Mesendoderm (in vitro differentiated cells): ENCODE measurements around the gene SNRPA. TPM values are rescaled to one million over a fixed set of nuclear protein-coding genes. Genes with fewer than 3 reads are reported as not detected.

ENCODE experiments used
- DNase-seq: peaks from one replicate; pipeline ENCODE4 v3.0.0; 2013
- H2AK5ac ChIP-seq: 2 replicates; pipeline ENCODE4 v1.6.1; 2013; ENCODE audit warnings: low read length, inconsistent platforms
- H2BK120ac ChIP-seq: 2 replicates; pipeline ENCODE4 v1.6.1; 2013; ENCODE audit warnings: low read depth, mild to moderate bottlenecking, low read length, moderate library complexity, mixed read lengths
- H2BK15ac ChIP-seq: replicated peaks from 2 replicates; pipeline ENCODE4 v1.6.1; 2013; ENCODE audit warnings: low read depth, mild to moderate bottlenecking, moderate library complexity
- H2BK5ac ChIP-seq: 2 replicates; pipeline ENCODE4 v1.6.1; 2013; ENCODE audit warnings: low read length, inconsistent platforms
- H3K18ac ChIP-seq: 2 replicates; pipeline ENCODE4 v1.6.1; 2013; ENCODE audit warnings: mild to moderate bottlenecking, low read length, mixed read lengths
- H3K23ac ChIP-seq: one replicate; pipeline ENCODE4 v1.6.1; 2013; ENCODE audit warnings: low read length
- H3K27ac ChIP-seq: 2 replicates; pipeline ENCODE4 v1.5.1; 2013; ENCODE audit warnings: low read depth, mild to moderate bottlenecking, inconsistent platforms, low read length, moderate library complexity
- H3K27me3 ChIP-seq: 2 replicates; pipeline ENCODE4 v1.6.1; 2013; ENCODE audit warnings: low read length, control low read depth, mild to moderate bottlenecking, inconsistent platforms; ENCODE audit not compliant: insufficient read depth, poor library complexity
- H3K36me3 ChIP-seq: 2 replicates; pipeline ENCODE4 v1.6.1; 2013; ENCODE audit warnings: low read length, inconsistent platforms; ENCODE audit not compliant: control insufficient read depth, insufficient read depth
- H3K4ac ChIP-seq: one replicate; pipeline ENCODE4 v1.6.1; 2013; ENCODE audit warnings: low read depth, mild to moderate bottlenecking, low read length, moderate library complexity
- H3K4me1 ChIP-seq: 2 replicates; pipeline ENCODE4 v1.6.1; 2013; ENCODE audit warnings: low read depth, low read length, inconsistent platforms; ENCODE audit not compliant: control insufficient read depth
- H3K4me2 ChIP-seq: 2 replicates; pipeline ENCODE4 v1.6.1; 2013; ENCODE audit warnings: low read length
- H3K4me3 ChIP-seq: 2 replicates; pipeline ENCODE4 v1.5.1; 2013; ENCODE audit warnings: mild to moderate bottlenecking, low read length
- H3K56ac ChIP-seq: one replicate; pipeline ENCODE4 v1.6.1; 2013; ENCODE audit warnings: low read length
- H3K79me1 ChIP-seq: 2 replicates; pipeline ENCODE4 v1.6.1; 2013; ENCODE audit warnings: low read length, inconsistent platforms
- H3K79me2 ChIP-seq: 2 replicates; pipeline ENCODE4 v1.6.1; 2013; ENCODE audit warnings: mild to moderate bottlenecking, low read length; ENCODE audit not compliant: control insufficient read depth, insufficient read depth
- H3K9ac ChIP-seq: 2 replicates; pipeline ENCODE4 v1.6.1; 2013; ENCODE audit warnings: low read length, inconsistent platforms
- H4K5ac ChIP-seq: one replicate; pipeline ENCODE4 v1.6.1; 2013; ENCODE audit warnings: low read length
- H4K8ac ChIP-seq: one replicate; pipeline ENCODE4 v1.6.1; 2013; ENCODE audit warnings: low read depth, mild to moderate bottlenecking, control low read depth, low read length, moderate library complexity
- WGBS: extraction: QIAGEN DNeasy Blood & Tissue Kit; methylation state at CpG from one replicate; pipeline ENCODE4 v1.1.7; 2013; ENCODE audit warnings: low lambda C conversion rate, missing lambda C conversion rate; ENCODE audit not compliant: insufficient coverage; ENCODE audit errors: extremely low coverage; 5-methylcytosine and 5-hydroxymethylcytosine counted together
- polyA plus RNA-seq, 2 experiments: library from polyadenylated mRNA; stranded (reverse); fragments of 200-250 nt; gene quantifications; one replicate each; pipeline ENCODE4 v1.2.3, GENCODE V29; 2013

The SNRPA gene
- 226 TPM for polyA plus RNA-seq (2013, experiment 1 of 2)
- 225 TPM for polyA plus RNA-seq (2013, experiment 2 of 2)

DNA sequence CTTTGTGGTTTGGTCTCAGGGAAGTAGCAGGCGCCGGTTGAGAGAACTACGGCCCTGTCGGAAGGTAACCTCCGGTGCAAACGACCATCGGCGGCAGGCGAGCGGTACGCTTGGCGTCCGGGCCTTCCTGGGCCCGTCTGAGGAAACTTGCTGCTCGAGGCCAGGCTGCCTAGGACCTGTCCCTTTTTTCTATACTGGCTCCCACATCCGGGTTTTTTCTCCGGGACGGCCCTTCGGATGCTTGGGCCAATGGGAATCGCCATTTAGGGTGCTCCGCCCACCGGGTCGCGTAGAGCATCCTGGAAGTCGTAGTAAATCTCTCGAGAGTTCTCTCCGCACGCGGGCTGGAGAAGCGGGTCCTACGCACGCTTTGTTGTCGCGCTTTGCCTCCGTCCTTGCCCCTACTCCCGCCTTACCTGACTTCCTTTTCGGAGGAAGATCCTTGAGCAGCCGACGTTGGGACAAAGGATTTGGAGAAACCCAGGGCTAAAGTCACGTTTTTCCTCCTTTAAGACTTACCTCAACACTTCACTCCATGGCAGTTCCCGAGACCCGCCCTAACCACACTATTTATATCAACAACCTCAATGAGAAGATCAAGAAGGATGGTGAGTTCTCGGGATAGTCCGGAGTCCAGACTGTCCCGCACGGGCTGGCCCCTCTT is at the start of gene SNRPA:
Gene SNRPA (plus strand): TSS at position 330 of the 664 bp plus-strand sequence. CDS start 206 bp downstream, at position 536.
- no CpG with 5 or more reads among the region's 46 CpGs for WGBS
- peaks cover 2% of the 10 kb centered on the region for H3K36me3 ChIP-seq
- H4K5ac ChIP-seq = peak within 1 kb of the TSS; percentile 100

DNA sequence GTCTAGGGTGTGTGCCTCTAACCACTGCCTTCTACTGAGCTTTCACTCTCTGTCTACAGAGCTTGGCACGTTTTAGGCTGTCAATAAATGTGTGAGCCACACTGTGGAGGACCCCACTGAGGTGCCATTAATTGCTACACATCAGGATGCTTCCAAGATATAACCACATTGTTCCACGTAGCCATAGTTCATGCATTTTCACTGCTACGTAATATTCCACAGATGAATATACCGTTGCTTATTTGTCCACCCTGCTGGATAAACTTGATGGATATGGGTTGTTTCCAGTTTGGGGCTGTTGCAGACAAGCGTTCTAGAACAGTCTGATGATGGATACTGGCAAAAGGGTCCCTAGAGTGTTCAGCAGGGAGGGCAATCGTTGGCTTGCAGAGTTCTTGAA is 49.2 kb upstream of the SNRPA start:
- Histone ChIP-seq H2AK5ac (no peak overlapping the region), H3K79me2 (no peaks in the 10 kb centered on the region), H2BK5ac (no peak overlapping the region), H3K4me1 (peaks cover 1% of the 10 kb centered on the region), H3K27ac (no peak overlapping the region), H3K79me1 (no peaks in the 10 kb centered on the region), H3K4me2 (no peak overlapping the region), H4K8ac (no peak overlapping the region), H2BK120ac (no peak overlapping the region), H2BK15ac (no peak overlapping the region), H3K4ac (no peak overlapping the region), H3K9ac (no peak overlapping the region), H3K27me3 (no peaks in the 10 kb centered on the region), H3K4me3 (no peak overlapping the region), H3K23ac (no peak overlapping the region), H4K5ac (no peak overlapping the region), H3K36me3 (peaks cover 5% of the 10 kb centered on the region), H3K56ac (no peak overlapping the region), H3K18ac (no peak overlapping the region)
- no peak for DNase-seq
- no CpG with 5 or more reads among the region's 6 CpGs for WGBS

More for the DNA sequence above, at the start of gene SNRPA:
- Histone ChIP-seq H2BK5ac (peak within 1 kb of the TSS; percentile 97), H3K79me1 (peaks cover 6% of the 10 kb centered on the region), H2BK120ac (peak within 1 kb of the TSS; percentile 30), H3K23ac (peak within 1 kb of the TSS; percentile 97), H3K27ac (peak within 1 kb of the TSS; percentile 85), H3K9ac (peak within 1 kb of the TSS; percentile 97), H3K27me3 (no peaks in the 10 kb centered on the region), H3K4me2 (peak within 1 kb of the TSS; percentile 72), H3K4me3 (peak within 1 kb of the TSS; percentile 89), H3K4ac (peak within 1 kb of the TSS; percentile 100), H2AK5ac (peak within 1 kb of the TSS; percentile 100), H2BK15ac (no peak within 1 kb of the TSS), H4K8ac (peak within 1 kb of the TSS; percentile 97), H3K4me1 (peaks cover 8% of the 10 kb centered on the region), H3K56ac (peak within 1 kb of the TSS; percentile 99), H3K79me2 (peaks cover 45% of the 10 kb centered on the region), H3K18ac (peak within 1 kb of the TSS; percentile 86)
- peak; percentile 100 for DNase-seq

DNA sequence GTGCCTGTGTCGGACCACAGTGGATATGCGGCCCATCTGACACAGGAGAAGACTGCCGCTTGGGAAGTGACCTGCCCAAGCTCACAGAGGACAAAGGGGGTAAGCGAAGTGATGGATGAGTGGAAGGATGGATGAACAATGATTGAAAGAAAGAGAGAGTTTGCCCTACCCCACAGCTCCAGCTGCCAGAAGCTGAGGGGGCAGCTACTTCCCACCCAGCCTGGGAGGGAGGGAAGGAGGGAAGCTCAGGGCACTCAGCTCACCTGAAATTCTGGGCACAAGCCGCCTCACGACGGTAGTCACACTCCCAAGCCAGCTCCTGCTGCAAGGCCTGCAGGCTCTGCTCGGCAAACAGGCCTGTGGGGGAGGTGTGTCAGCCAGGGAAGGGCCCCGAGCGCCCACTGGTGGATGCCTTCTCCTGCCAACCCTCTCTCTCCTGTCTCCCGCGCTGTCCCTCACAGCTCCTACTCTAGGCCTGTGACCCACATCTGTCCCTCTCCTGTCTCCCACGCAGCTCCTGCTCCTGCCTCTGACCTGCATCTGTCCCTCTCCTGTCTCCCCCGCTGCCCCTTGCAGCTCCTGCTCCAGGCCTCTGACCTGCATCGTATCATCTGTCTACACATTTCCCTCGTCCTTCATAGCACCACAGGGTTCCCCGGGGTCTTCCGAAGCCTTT is 48.5 kb upstream of the SNRPA start:
- Histone ChIP-seq H3K4ac (no peak overlapping the region), H3K27me3 (no peaks in the 10 kb centered on the region), H3K79me1 (no peaks in the 10 kb centered on the region), H2BK120ac (no peak overlapping the region), H4K5ac (no peak overlapping the region), H3K23ac (no peak overlapping the region), H3K4me3 (no peak overlapping the region), H3K9ac (peak overlapping the region; percentile 60), H3K27ac (no peak overlapping the region), H3K79me2 (no peaks in the 10 kb centered on the region), H3K36me3 (peaks cover 5% of the 10 kb centered on the region), H2BK5ac (no peak overlapping the region), H3K18ac (no peak overlapping the region), H3K56ac (peak overlapping the region; percentile 65), H2BK15ac (no peak overlapping the region), H3K4me1 (peaks cover 1% of the 10 kb centered on the region), H3K4me2 (no peak overlapping the region), H4K8ac (no peak overlapping the region), H2AK5ac (no peak overlapping the region)
- no CpG with 5 or more reads among the region's 18 CpGs for WGBS
- peak; percentile 85 for DNase-seq

DNA sequence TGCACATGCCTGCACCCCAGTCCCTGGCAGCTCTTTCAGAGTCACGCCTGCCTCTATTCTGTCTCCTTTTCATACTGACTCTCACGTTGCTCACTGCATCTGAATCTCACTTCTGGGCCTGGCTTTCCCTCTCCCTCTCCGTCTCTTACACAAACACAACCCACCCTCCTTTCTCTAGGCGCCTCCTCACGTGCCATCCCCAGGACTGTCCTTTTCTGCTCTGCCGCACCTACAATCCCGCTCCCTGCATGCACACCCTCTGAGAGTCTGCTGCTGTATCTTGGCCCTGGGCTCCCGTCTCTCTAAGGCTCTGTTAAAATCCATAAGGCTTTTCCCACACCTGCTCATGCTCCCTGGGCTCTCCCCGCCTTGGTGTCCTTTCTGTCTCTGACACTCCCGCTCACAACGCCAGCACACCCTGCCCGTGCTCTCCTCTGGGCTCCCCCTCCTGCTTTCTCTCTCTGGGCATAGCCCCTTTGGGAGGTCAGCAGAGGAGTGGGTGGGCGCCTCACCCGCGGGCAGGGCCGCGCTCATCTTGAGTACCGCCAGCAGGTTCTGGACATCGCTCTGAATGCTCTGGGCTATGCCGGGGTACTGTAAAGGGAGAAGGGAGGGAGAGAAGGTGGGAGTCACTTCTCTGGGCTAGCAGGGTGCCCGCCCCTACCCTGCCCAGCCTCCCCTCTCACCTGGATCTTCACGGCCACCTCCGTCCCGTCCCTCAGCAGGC is 47.8 kb upstream of the SNRPA start:
- H3K36me3 ChIP-seq = peaks cover 5% of the 10 kb centered on the region
- no peak overlapping the region for H3K9ac ChIP-seq
- H4K5ac ChIP-seq = no peak overlapping the region
- H3K4me1 ChIP-seq = peaks cover 1% of the 10 kb centered on the region
- H3K27me3 ChIP-seq = no peaks in the 10 kb centered on the region
- no peak overlapping the region for H3K4me3 ChIP-seq
- no peak overlapping the region for H2BK120ac ChIP-seq
- H3K79me2 ChIP-seq = no peaks in the 10 kb centered on the region
- H3K18ac ChIP-seq = no peak overlapping the region
- no peak overlapping the region for H2BK15ac ChIP-seq
- no peak overlapping the region for H2BK5ac ChIP-seq
- no peak overlapping the region for H3K4ac ChIP-seq
- no peak overlapping the region for H3K56ac ChIP-seq
- no peaks in the 10 kb centered on the region for H3K79me1 ChIP-seq
- no peak for DNase-seq
- no peak overlapping the region for H2AK5ac ChIP-seq
- no peak overlapping the region for H3K4me2 ChIP-seq
- no peak overlapping the region for H4K8ac ChIP-seq
- H3K27ac ChIP-seq = no peak overlapping the region
- WGBS = no CpG with 5 or more reads among the region's 24 CpGs
- no peak overlapping the region for H3K23ac ChIP-seq

DNA sequence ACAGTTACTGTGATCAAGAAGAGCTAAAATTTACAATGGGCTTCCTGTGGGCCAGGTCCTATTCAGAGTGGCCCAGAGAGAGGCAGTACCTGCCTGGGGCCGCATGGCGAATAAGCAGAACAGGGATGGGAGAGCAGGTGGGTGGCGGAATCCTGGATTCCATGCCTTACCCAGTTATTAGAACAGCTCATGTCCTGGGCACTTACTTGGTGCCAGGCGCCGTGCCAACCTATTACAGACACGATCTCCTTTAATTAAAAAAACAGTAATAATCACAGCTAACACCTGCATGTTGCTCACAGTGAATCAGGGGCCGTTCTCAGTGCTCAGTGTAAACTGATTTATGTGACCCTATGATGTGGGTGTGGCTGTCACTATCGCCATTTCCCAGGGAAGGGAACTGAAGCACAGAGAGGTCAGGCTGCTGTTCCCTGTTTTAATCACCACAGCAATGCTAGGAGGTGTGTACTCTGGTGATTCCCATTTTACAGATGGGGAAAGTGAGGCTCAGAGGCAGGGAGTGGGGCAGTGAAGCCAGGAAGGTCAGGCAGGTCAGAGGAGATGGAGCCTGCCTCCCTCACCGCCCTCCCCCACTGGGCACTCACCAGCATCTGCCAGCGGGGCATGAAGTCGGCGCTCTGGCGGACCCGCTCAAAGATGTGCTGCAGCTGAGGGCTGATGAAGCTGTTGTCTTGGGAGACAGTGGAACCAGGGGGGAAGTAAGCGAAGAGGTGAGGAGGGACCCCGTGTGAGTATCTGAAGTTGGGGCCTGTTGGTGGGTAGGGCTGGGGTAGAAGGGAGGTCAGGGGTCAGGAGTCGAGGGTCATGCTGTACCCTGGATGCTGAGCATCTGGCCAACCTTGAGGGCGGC is 46.3 kb upstream of the SNRPA start:
- no peak overlapping the region for H3K9ac ChIP-seq
- no peak for DNase-seq
- no peak overlapping the region for H3K18ac ChIP-seq
- H3K4me2 ChIP-seq = no peak overlapping the region
- no peak overlapping the region for H2AK5ac ChIP-seq
- no peak overlapping the region for H2BK15ac ChIP-seq
- H3K23ac ChIP-seq = no peak overlapping the region
- H3K4me3 ChIP-seq = no peak overlapping the region
- no CpG with 5 or more reads among the region's 18 CpGs for WGBS
- H3K56ac ChIP-seq = no peak overlapping the region
- H3K36me3 ChIP-seq = peaks cover 1% of the 10 kb centered on the region
- H3K4ac ChIP-seq = no peak overlapping the region
- H3K79me2 ChIP-seq = no peaks in the 10 kb centered on the region
- no peak overlapping the region for H4K5ac ChIP-seq
- peaks cover 1% of the 10 kb centered on the region for H3K4me1 ChIP-seq
- no peak overlapping the region for H2BK120ac ChIP-seq
- no peak overlapping the region for H4K8ac ChIP-seq
- no peak overlapping the region for H2BK5ac ChIP-seq
- no peaks in the 10 kb centered on the region for H3K79me1 ChIP-seq
- H3K27me3 ChIP-seq = no peaks in the 10 kb centered on the region
- H3K27ac ChIP-seq = no peak overlapping the region
